H7 (cell line): ENCODE data around the gene CASP5. TPM values are rescaled to one million over a fixed set of nuclear protein-coding genes. Genes with fewer than 3 reads are reported as not detected.
"Not testable (repeated sequence)": the region's sequence is repeated elsewhere in the genome, so short reads cannot be mapped to it uniquely, and the experiment has no call there.

ENCODE experiments used
- DNase-seq: peaks from one replicate; pipeline ENCODE4 v3.0.0; 2012
- H3K27me3 ChIP-seq: 2 replicates; pipeline ENCODE4 v1.6.0; 2011; ENCODE audit warnings: mild to moderate bottlenecking, low read length; ENCODE audit not compliant: control insufficient read depth, insufficient read depth
- H3K36me3 ChIP-seq: replicated peaks from 2 replicates; pipeline ENCODE4 v1.5.1; 2011; ENCODE audit warnings: low read length; ENCODE audit not compliant: control insufficient read depth, insufficient read depth
- H3K4me3 ChIP-seq: 2 replicates; pipeline ENCODE4 v1.5.1; 2011; ENCODE audit warnings: low read depth, mild to moderate bottlenecking, control low read depth, low read length, moderate library complexity; ENCODE audit not compliant: insufficient read depth
- total RNA-seq: library from RNA; depleted of rRNA; stranded (reverse); fragments of >200 nt; shearing (Covaris generic); gene quantifications from 2 replicates; pipeline ENCODE4 v1.2.3, GENCODE V29; 2014; rRNA removed

The CASP5 gene
- total RNA-seq = not detected in 2 replicates

GRCh38 chr11:105023003-105023402 lies at the start of gene CASP5:
Gene CASP5, minus strand, starts transcription at chr11:105023168. Its CDS starts 32 bp downstream, at chr11:105023136.
- no peak within 1 kb of the TSS for H3K4me3 ChIP-seq
- DNase-seq = no peak

GRCh38 chr11:105072080-105072479 lies 49.1 kb upstream of the CASP5 start:
- H3K36me3 ChIP-seq, H3K4me3 ChIP-seq, H3K27me3 ChIP-seq, DNase-seq: not testable (repeated sequence)

More at GRCh38 chr11:105023003-105023402, at the start of gene CASP5:
- Histone ChIP-seq H3K27me3 (no peaks in the 10 kb centered on the region), H3K36me3 (no peaks in the 10 kb centered on the region)

GRCh38 chr11:105071089-105071732 lies 48.2 kb upstream of the CASP5 start:
- no peak overlapping the region for H3K4me3 ChIP-seq
- H3K27me3 ChIP-seq = no peaks in the 10 kb centered on the region
- H3K36me3 ChIP-seq = no peaks in the 10 kb centered on the region
- no peak for DNase-seq

- Histone ChIP-seq H3K36me3 (no peaks in the 10 kb centered on the region), H3K27me3 (no peaks in the 10 kb centered on the region)
- DNase-seq = no peak
These were observed 47.3 kb upstream of the CASP5 start for GRCh38 chr11:105070306-105070705.

GRCh38 chr11:105069749-105070148 lies 46.8 kb upstream of the CASP5 start:
- not testable (repeated sequence) for H3K27me3 ChIP-seq, H3K4me3 ChIP-seq, H3K36me3 ChIP-seq, DNase-seq

More at GRCh38 chr11:105070306-105070705, 47.3 kb upstream of the CASP5 start:
- no peak overlapping the region for H3K4me3 ChIP-seq

GRCh38 chr11:105063245-105063941 lies 40.4 kb upstream of the CASP5 start:
- H3K27me3 ChIP-seq = not testable (repeated sequence)

GRCh38 chr11:105057432-105057831 lies 34.5 kb upstream of the CASP5 start:
- no peaks in the 10 kb centered on the region for H3K36me3 ChIP-seq
- H3K4me3 ChIP-seq = no peak overlapping the region
- no peak for DNase-seq
- H3K27me3 ChIP-seq = no peaks in the 10 kb centered on the region

More at GRCh38 chr11:105063245-105063941, 40.4 kb upstream of the CASP5 start:
- not testable (repeated sequence) for DNase-seq, H3K4me3 ChIP-seq, H3K36me3 ChIP-seq

GRCh38 chr11:105056446-105056845 lies 33.5 kb upstream of the CASP5 start:
- Histone ChIP-seq H3K36me3 (no peaks in the 10 kb centered on the region), H3K27me3 (no peaks in the 10 kb centered on the region), H3K4me3 (no peak overlapping the region)
- no peak for DNase-seq

GRCh38 chr11:105054723-105055493 lies 31.9 kb upstream of the CASP5 start:
- Histone ChIP-seq H3K36me3 (no peaks in the 10 kb centered on the region), H3K4me3 (no peak overlapping the region), H3K27me3 (no peaks in the 10 kb centered on the region)
- DNase-seq = no peak

- DNase-seq = no peak
- Histone ChIP-seq H3K36me3 (no peaks in the 10 kb centered on the region), H3K27me3 (no peaks in the 10 kb centered on the region), H3K4me3 (no peak overlapping the region)
These were observed 29.5 kb upstream of the CASP5 start for GRCh38 chr11:105052487-105052886.

GRCh38 chr11:105051559-105051958 lies 28.6 kb upstream of the CASP5 start:
- no peak overlapping the region for H3K4me3 ChIP-seq
- no peak for DNase-seq
- no peaks in the 10 kb centered on the region for H3K36me3 ChIP-seq
- no peaks in the 10 kb centered on the region for H3K27me3 ChIP-seq

GRCh38 chr11:105049481-105049880 lies 26.5 kb upstream of the CASP5 start:
- Histone ChIP-seq H3K36me3 (no peaks in the 10 kb centered on the region), H3K4me3 (no peak overlapping the region), H3K27me3 (no peaks in the 10 kb centered on the region)
- no peak for DNase-seq

GRCh38 chr11:105046898-105047579 lies 24.1 kb upstream of the CASP5 start:
- no peak overlapping the region for H3K4me3 ChIP-seq
- DNase-seq = no peak
- H3K27me3 ChIP-seq = no peaks in the 10 kb centered on the region
- no peaks in the 10 kb centered on the region for H3K36me3 ChIP-seq

- no peak for DNase-seq
- Histone ChIP-seq H3K4me3 (no peak overlapping the region), H3K27me3 (no peaks in the 10 kb centered on the region), H3K36me3 (no peaks in the 10 kb centered on the region)
These were observed 22.8 kb upstream of the CASP5 start for GRCh38 chr11:105045676-105046296.
